Pancreas (tissue), 10 donors: ENCODE data around the gene CLEC2L. TPM values are rescaled to one million over a fixed set of nuclear protein-coding genes. Genes with fewer than 3 reads are reported as not detected.
A peak's percentile ranks its signal among the peaks of the same experiment; 100 is the strongest.
"Not testable (repeated sequence)": the region's sequence is repeated elsewhere in the genome, so short reads cannot be mapped to it uniquely, and the experiment has no call there.

ENCODE experiments used
- ATAC-seq, 4 donors: fragments of 200-7000 bp; cut with Tn5 transposase; one replicate each; pipeline versions ENCODE4 v1.8.0 to v1.9.1; 2020; ENCODE audit warnings: mild to moderate bottlenecking in 4 of 4, moderate library complexity in 4 of 4
- DNase-seq, 6 donors: peaks; one replicate each; pipeline ENCODE4 v3.0.0-alpha.2; 2020
- FAIRE-seq: peaks from 2 replicates; lab custom pipeline; 2012; peaks lifted over from hg19 to GRCh38; lab: Jason Lieb, UNC
- H3K27ac ChIP-seq, 4 donors: fragments of 200-600 bp; sonication (generic); 1 replicate in 3 of 4; 2 replicates in 1 of 4; pipeline versions ENCODE4 v1.5.0 to v1.8.0; 2020
- H3K27me3 ChIP-seq, 4 donors: fragments of 200-600 bp; one replicate each; pipeline ENCODE4 v1.8.0; 2021
- H3K36me3 ChIP-seq, 3 donors: fragments of 200-600 bp; sonication (generic) in 1 of 3; one replicate each; pipeline versions ENCODE4 v1.5.0 to v1.8.0; 2020 to 2021
- H3K4me1 ChIP-seq, 3 donors: fragments of 200-600 bp; one replicate each; pipeline ENCODE4 v1.8.0; 2021
- H3K4me3 ChIP-seq, 4 donors: fragments of 200-600 bp; sonication (generic) in 2 of 4; one replicate each; pipeline versions ENCODE4 v1.5.0 to v1.8.0; 2020 to 2021
- H3K9me3 ChIP-seq, 4 donors: fragments of 200-600 bp; one replicate each; pipeline ENCODE4 v1.8.0; 2021
- WGBS, 2 donors: extraction: QIAGEN DNeasy Blood & Tissue Kit; methylation state at CpG; one replicate each; pipeline ENCODE4 v1.1.7; 2013; 5-methylcytosine and 5-hydroxymethylcytosine counted together
- intact Hi-C, 3 donors: fragments of 100-400 bp; cut with DNase I; formaldehyde crosslinking; loops; one replicate each; pipeline versions ENCODE4 v1.11.1 to v1.14.2; 2022
- polyA plus RNA-seq, 2 donors: library from polyadenylated mRNA; stranded (reverse); fragments of 200-250 nt; gene quantifications; one replicate each; pipeline ENCODE4 v1.2.3, GENCODE V29; 2013
- total RNA-seq, 6 donors: library from RNA; stranded (reverse); fragmentation: NEBNext Ultra II Directional in 4 of 6; extraction: Animal tissue kit (Norgen Biotek cat#: 25700) in 4 of 6; gene quantifications; one replicate each; pipeline versions ENCODE4 v1.2.1 to v1.2.4, GENCODE V29; 2021 to 2023
- TF ChIP-seq, protein P1 (sequence below), 4 donors: fragments of 200-600 bp; sonication (generic) in 3 of 4; IDR thresholded peaks; one replicate each; pipeline versions ENCODE4 v1.5.0 to v1.8.0; 2021; ENCODE audit warnings: antibody characterized with exemption in 4 of 4
- donor health status: healthy with polysubstance abuse.
- donor health status: DM: no; HTN: no; CAD: no; lungs with moderate emphysema.
- donor health status: DM: no; HTN: no; CAD: no.
- donor health status: control.
- donor health status: control.
- donor health status: Bipolar disorder and iron deficiency.
- donor health status: DM: yes; HTN: yes; CAD: no.
- donor health status: DM: no; HTN: no; CAD: no.
- donor health status: DM: no; HTN: no; CAD: no.
- donor health status: DM: yes; HTN: yes; CAD: no.

CLEC2L gene
- total and polyA plus RNA-seq, 8 donors = not detected

DNA sequence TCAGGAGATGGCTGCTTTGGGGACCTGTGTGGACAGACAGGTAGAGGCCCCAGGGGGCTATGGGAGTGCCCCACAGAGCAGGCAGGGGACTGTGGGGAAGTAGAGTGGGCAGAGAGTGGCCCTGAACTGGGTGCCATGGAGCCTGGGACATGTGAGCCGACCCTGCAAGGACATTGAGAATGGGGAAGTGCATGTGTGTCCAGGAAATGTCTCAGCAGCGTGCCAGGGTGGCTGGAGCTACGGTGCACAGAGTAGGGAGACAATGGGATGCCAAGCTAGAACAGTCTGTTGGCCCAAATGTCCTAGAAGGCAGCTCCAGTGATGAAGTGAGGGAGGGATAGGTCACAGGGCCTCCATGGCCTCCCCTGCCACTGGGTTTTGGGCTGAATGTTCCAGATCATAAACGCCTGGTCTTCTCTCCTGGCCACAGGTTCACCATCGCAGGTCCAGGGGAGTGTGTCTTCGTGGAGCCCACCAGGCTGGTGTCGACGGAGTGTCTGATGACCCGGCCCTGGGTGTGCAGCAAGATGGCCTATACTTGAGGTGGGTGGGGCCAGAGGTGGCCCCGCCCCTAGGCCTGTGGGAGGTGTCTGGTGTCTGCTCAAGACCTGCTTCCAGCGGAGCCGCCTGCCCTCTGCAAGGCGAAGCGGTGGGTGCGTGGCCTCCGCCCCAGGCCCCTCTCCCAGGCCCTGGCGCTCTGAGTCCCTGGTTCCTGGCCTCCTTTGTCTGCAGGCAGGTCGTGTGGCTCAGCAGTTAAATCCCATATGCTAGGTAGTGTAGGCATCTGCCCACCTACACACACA, 20.5 kb downstream of the CLEC2L start:
- Histone ChIP-seq H3K4me3 (no peak overlapping the region), H3K27me3 (no peaks in the 10 kb centered on the region), H3K36me3 (no peaks in the 10 kb centered on the region), H3K4me1 (no peaks in the 10 kb centered on the region), H3K9me3 (no peaks in the 10 kb centered on the region), H3K27ac (no peak overlapping the region)
- TF ChIP-seq, protein P1, sequence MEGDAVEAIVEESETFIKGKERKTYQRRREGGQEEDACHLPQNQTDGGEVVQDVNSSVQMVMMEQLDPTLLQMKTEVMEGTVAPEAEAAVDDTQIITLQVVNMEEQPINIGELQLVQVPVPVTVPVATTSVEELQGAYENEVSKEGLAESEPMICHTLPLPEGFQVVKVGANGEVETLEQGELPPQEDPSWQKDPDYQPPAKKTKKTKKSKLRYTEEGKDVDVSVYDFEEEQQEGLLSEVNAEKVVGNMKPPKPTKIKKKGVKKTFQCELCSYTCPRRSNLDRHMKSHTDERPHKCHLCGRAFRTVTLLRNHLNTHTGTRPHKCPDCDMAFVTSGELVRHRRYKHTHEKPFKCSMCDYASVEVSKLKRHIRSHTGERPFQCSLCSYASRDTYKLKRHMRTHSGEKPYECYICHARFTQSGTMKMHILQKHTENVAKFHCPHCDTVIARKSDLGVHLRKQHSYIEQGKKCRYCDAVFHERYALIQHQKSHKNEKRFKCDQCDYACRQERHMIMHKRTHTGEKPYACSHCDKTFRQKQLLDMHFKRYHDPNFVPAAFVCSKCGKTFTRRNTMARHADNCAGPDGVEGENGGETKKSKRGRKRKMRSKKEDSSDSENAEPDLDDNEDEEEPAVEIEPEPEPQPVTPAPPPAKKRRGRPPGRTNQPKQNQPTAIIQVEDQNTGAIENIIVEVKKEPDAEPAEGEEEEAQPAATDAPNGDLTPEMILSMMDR (IDR thresholded peaks at IDR 0.05) = no peak
- no peak for FAIRE-seq
- no peak for DNase-seq
- intact Hi-C loops = no loop called here
- peak in 1 of 4 donors; percentile 28 for ATAC-seq
- WGBS, 2 donors = 80 to 85% methylated on average over 18 of the region's 18 CpGs

DNA sequence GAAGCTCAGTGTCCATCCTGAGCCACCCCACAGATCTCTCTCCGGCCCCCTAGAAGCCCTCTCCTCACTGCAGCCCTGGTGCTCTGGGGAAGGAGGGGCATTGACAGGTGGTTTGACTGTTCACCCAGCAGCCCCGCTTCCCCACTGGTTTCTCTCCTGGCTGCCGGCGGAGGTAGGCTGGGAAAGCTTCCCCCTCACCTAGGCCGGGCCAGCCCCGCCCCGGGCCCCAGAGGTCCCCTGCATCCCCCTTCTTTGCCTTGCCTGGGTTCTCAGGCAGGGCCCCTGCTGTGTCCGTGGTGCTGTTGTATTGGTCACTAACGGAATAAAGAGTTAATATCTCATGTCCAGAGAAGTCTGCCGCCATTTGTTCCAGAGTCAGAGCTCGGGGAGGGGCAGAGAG, 21.2 kb downstream of the CLEC2L start:
- ATAC-seq (no peak), FAIRE-seq (no peak), DNase-seq (no peak)
- Histone ChIP-seq H3K27ac (no peak overlapping the region), H3K4me3 (no peak overlapping the region), H3K27me3 (no peaks in the 10 kb centered on the region), H3K4me1 (no peaks in the 10 kb centered on the region), H3K36me3 (no peaks in the 10 kb centered on the region), H3K9me3 (no peaks in the 10 kb centered on the region)
- TF ChIP-seq, protein P1 (IDR thresholded peaks at IDR 0.05) = no peak
- intact Hi-C loops = no loop called here
- WGBS, 2 donors = 83% methylated on average over 11 of the region's 11 CpGs

DNA sequence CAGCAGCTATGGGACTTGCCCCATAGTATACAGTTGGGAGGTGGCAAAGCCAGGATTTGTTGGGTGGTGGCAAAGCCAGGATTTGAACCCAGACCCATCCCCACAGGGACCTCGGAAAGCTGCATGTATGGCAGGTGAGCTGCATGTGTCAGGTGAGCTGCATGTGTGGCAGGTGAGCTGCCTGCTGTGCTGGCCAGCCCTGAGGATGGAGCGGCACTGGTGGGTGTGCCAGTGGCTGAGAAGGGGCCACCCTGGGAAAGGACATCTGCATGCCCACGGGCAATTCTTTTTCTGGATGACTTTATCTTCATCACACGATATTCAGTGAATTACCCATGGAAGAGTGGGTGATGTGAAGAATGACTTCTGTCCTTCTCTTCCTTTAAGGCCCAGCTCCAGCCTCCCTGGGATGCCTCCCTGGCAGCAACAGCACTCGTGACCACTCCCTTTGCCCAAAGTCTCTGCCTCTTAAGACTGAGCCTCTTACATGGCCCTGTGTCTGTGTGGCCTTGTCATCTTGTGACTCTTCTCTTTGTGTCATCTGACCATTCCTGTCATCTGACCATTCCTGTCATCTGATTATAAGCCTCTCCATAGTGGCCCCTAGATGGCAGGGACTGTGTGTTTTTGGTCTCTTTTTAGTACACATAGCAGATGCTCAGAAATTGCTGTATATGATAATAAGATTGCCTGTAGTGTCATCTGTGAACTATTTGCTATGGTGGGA, 25.0 kb downstream of the CLEC2L start:
- DNase-seq = no peak
- 70 to 76% methylated on average over 5 of the region's 5 CpGs for WGBS, 2 donors
- Histone ChIP-seq H3K4me3 (no peak overlapping the region), H3K4me1 (no peaks in the 10 kb centered on the region), H3K27me3 (no peaks in the 10 kb centered on the region), H3K36me3 (no peaks in the 10 kb centered on the region), H3K9me3 (no peaks in the 10 kb centered on the region), H3K27ac (no peak overlapping the region)
- no peak for FAIRE-seq
- intact Hi-C loops = no loop called here
- TF ChIP-seq, protein P1 (IDR thresholded peaks at IDR 0.05) = no peak
- no peak for ATAC-seq

DNA sequence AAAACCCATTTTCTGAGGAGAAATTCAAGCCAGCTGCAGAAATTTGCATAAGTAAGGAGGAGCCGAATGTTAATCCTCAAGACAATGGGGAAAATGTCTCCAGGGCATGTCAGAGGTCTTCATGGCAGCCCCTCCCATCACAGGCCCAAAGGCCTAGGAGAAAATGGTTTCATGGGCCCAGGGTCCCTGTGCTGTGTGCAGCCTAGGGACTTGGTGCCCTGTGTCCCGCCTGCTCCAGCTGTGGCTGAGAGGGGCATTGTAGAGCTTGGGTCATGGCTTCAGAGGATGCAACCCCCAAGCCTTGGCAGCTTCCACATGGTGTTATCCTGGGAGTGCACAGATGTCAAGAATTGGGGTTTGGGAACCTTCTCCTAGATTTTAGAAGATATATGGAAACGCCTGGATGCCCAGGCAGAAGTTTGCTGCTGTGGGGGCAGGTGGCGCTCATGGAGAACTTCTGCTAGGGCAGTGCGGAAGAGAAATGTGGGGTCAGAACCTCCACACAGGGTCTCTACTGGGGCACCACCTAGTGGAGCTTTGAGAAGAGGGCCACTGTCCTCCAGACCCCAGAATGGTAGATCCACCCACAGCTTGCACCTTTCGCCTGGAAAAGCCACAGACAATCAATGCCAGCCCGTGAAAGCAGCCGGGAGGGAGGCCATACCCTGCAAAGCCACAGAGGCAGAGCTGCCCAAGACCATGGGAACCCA, 30.7 kb downstream of the CLEC2L start:
- H3K27me3 ChIP-seq, H3K4me1 ChIP-seq, H3K36me3 ChIP-seq, ATAC-seq, H3K9me3 ChIP-seq, H3K4me3 ChIP-seq, DNase-seq, FAIRE-seq, H3K27ac ChIP-seq, intact Hi-C loops: not testable (repeated sequence)
- WGBS, 2 donors = 91 to 92% methylated on average over 8 of the region's 8 CpGs

DNA sequence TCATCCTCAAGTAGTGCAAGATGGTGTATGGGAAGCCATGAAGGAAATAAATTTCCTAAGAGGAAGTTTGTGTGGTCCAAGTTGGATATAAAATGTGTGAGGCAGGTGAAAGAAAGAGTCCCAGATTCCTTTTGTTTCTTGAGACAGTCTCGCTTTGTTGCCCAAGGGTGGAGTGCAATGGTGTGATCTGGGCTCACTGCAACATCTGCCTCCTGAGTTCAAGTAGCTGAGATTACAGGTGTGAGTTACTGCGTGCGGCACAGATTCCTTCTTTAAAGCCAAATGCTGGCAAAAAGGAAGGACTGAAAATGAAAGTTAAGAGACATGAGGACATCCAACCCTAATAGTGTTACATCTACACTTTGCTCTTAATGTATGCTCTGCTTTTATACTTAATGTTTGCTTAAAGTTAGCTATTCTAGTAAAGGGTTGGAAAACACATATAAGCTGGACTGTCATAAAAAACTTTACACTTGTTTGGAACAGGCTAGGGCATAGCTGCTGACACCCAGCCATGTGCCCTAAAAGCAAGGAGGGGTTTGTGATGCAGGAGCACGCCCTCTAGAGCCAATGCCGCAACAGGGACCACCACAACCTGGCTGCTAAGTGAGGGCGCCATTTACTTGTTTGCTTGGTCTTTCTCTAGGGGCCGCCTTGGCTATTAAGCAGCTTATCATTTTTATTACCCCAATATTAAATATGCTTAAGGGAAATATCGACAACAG, 34.5 kb downstream of the CLEC2L start:
- no peaks in the 10 kb centered on the region for H3K4me1 ChIP-seq
- no peaks in the 10 kb centered on the region for H3K27me3 ChIP-seq
- H3K4me3 ChIP-seq = no peak overlapping the region
- intact Hi-C loops = no loop called here
- H3K36me3 ChIP-seq = no peaks in the 10 kb centered on the region
- TF ChIP-seq, protein P1 (IDR thresholded peaks at IDR 0.05) = no peak
- ATAC-seq = no peak
- H3K27ac ChIP-seq = no peak overlapping the region
- no peak for DNase-seq
- WGBS, 2 donors = 70 to 78% methylated on average over 8 of the region's 8 CpGs
- H3K9me3 ChIP-seq = no peaks in the 10 kb centered on the region
- no peak for FAIRE-seq
